ENCODE data around the gene RBPMS2.
"Not testable (repeated sequence)": the region's sequence is repeated elsewhere in the genome, so short reads cannot be mapped to it uniquely, and the experiment has no call there.

RBPMS2 gene

GRCh38 chr15:64751464-64751863, 23.9 kb downstream of the RBPMS2 start:
- no peak for DNase-seq

- no peak for DNase-seq
These were observed 25.3 kb downstream of the RBPMS2 start for GRCh38 chr15:64749999-64750657.

- no peak for DNase-seq
These were observed 26.2 kb downstream of the RBPMS2 start for GRCh38 chr15:64749167-64749566.

GRCh38 chr15:64748251-64748650, 27.1 kb downstream of the RBPMS2 start:
- DNase-seq = no peak

- DNase-seq = no peak
These were observed 27.8 kb downstream of the RBPMS2 start for GRCh38 chr15:64747578-64747977.

GRCh38 chr15:64746921-64747320, 28.5 kb downstream of the RBPMS2 start:
- DNase-seq = no peak

- DNase-seq = no peak
These were observed 29.0 kb downstream of the RBPMS2 start for GRCh38 chr15:64746356-64746755.

- DNase-seq = no peak
These were observed 31.7 kb downstream of the RBPMS2 start for GRCh38 chr15:64743691-64744090.

- DNase-seq = no peak
These were observed 32.5 kb downstream of the RBPMS2 start for GRCh38 chr15:64742921-64743320.

- DNase-seq = no peak
These were observed 33.0 kb downstream of the RBPMS2 start for GRCh38 chr15:64742385-64742784.

GRCh38 chr15:64741708-64742107, 33.7 kb downstream of the RBPMS2 start:
- DNase-seq = not testable (repeated sequence)

- no peak for DNase-seq
These were observed 34.8 kb downstream of the RBPMS2 start for GRCh38 chr15:64740311-64741170.

GRCh38 chr15:64739577-64740143, 35.7 kb downstream of the RBPMS2 start:
- no peak for DNase-seq

- DNase-seq = no peak
These were observed 36.2 kb downstream of the RBPMS2 start for GRCh38 chr15:64739156-64739555.

- DNase-seq = no peak
These were observed 36.9 kb downstream of the RBPMS2 start for GRCh38 chr15:64738226-64739095.

GRCh38 chr15:64732156-64732860, 43.1 kb downstream of the RBPMS2 start:
- DNase-seq = no peak

- DNase-seq = no peak
These were observed 43.6 kb downstream of the RBPMS2 start for GRCh38 chr15:64731805-64732151.

GRCh38 chr15:64731012-64731804, 44.2 kb downstream of the RBPMS2 start:
- DNase-seq = peak; percentile 61 to 87 (median 79)

- no peak for DNase-seq
These were observed 45.2 kb downstream of the RBPMS2 start for GRCh38 chr15:64730151-64730550.

- no peak for DNase-seq
These were observed 55.2 kb downstream of the RBPMS2 start for GRCh38 chr15:64720188-64720587.

- peak in 4 of 6 experiments; percentile 2 to 62 (median 8) for DNase-seq
These were observed 57.5 kb downstream of the RBPMS2 start for GRCh38 chr15:64717735-64718495.
